HG03039 (cell line): Measurements from ENCODE around the gene ZNF81.
"Not testable (repeated sequence)": the region's sequence is repeated elsewhere in the genome, so short reads cannot be mapped to it uniquely, and the experiment has no call there.

ENCODE experiments used
- ATAC-seq: cut with Tn5 transposase; IDR thresholded peaks from one replicate; pipeline ENCODE4 v1.9.1; 2021; ENCODE audit warnings: mild to moderate bottlenecking, moderate library complexity; ENCODE audit not compliant: unreplicated experiment

Gene ZNF81

GRCh38 chrX:47931970-47932369, 95.3 kb downstream of the ZNF81 start:
- ATAC-seq, result not testable (repeated sequence)

GRCh38 chrX:47933946-47934345, 97.2 kb downstream of the ZNF81 start:
- no peak for ATAC-seq

GRCh38 chrX:47936224-47936939, 99.7 kb downstream of the ZNF81 start:
- no peak for ATAC-seq

GRCh38 chrX:47936940-47937317, 100.2 kb downstream of the ZNF81 start:
- no peak for ATAC-seq

GRCh38 chrX:47940448-47940847, 103.7 kb downstream of the ZNF81 start:
- ATAC-seq, result no peak

GRCh38 chrX:47941423-47941822, 104.7 kb downstream of the ZNF81 start:
- ATAC-seq, result no peak

GRCh38 chrX:47955295-47955694, 118.6 kb downstream of the ZNF81 start:
- ATAC-seq, result not testable (repeated sequence)

- ATAC-seq, result no peak
Measured at GRCh38 chrX:47956016-47956415, 119.3 kb downstream of the ZNF81 start.

- ATAC-seq, result not testable (repeated sequence)
Measured at GRCh38 chrX:47958206-47958605, 121.5 kb downstream of the ZNF81 start.

- ATAC-seq, result no peak
Measured at GRCh38 chrX:47958761-47959342, 122.2 kb downstream of the ZNF81 start.

- no peak for ATAC-seq
Measured at GRCh38 chrX:47960406-47960805, 123.7 kb downstream of the ZNF81 start.

- not testable (repeated sequence) for ATAC-seq
Measured at GRCh38 chrX:47961830-47962229, 125.1 kb downstream of the ZNF81 start.

- not testable (repeated sequence) for ATAC-seq
Measured at GRCh38 chrX:47965526-47965925, 128.8 kb downstream of the ZNF81 start.
